ENCODE data around the gene LEMD2.

DNA sequence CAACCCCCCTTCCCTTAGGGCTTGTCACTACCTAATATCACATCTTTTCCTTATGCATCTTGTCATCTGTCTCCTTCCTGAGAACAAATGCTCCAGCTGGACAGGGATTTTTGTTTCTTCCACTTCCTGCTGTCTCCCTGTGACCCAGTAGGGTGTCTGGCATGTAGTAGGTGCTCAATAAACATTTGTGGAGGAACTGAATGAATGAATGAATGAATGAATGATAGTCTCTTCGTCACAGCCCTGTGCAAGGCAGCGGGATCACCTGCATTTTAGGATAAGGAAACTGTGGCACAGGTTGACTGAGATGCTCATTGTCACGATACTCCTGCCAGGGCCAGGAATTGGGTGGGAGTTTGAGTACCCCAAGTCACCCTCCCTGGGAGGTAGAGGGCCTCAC is 14.2 kb downstream of the LEMD2 start:
- TF ChIP-seq, protein P1, sequence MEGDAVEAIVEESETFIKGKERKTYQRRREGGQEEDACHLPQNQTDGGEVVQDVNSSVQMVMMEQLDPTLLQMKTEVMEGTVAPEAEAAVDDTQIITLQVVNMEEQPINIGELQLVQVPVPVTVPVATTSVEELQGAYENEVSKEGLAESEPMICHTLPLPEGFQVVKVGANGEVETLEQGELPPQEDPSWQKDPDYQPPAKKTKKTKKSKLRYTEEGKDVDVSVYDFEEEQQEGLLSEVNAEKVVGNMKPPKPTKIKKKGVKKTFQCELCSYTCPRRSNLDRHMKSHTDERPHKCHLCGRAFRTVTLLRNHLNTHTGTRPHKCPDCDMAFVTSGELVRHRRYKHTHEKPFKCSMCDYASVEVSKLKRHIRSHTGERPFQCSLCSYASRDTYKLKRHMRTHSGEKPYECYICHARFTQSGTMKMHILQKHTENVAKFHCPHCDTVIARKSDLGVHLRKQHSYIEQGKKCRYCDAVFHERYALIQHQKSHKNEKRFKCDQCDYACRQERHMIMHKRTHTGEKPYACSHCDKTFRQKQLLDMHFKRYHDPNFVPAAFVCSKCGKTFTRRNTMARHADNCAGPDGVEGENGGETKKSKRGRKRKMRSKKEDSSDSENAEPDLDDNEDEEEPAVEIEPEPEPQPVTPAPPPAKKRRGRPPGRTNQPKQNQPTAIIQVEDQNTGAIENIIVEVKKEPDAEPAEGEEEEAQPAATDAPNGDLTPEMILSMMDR (IDR thresholded peaks at IDR 0.05) = no peak
- TF ChIP-seq POLR2A (IDR thresholded peaks at IDR 0.05) = no peak

Measured in esophagus squamous epithelium (tissue), 4 donors.